ENCODE measurements around the gene MAP9.
A peak's percentile ranks its signal among the peaks of the same experiment; 100 is the strongest.
"Not testable (repeated sequence)": the region's sequence is repeated elsewhere in the genome, so short reads cannot be mapped to it uniquely, and the experiment has no call there.

MAP9 gene

DNA sequence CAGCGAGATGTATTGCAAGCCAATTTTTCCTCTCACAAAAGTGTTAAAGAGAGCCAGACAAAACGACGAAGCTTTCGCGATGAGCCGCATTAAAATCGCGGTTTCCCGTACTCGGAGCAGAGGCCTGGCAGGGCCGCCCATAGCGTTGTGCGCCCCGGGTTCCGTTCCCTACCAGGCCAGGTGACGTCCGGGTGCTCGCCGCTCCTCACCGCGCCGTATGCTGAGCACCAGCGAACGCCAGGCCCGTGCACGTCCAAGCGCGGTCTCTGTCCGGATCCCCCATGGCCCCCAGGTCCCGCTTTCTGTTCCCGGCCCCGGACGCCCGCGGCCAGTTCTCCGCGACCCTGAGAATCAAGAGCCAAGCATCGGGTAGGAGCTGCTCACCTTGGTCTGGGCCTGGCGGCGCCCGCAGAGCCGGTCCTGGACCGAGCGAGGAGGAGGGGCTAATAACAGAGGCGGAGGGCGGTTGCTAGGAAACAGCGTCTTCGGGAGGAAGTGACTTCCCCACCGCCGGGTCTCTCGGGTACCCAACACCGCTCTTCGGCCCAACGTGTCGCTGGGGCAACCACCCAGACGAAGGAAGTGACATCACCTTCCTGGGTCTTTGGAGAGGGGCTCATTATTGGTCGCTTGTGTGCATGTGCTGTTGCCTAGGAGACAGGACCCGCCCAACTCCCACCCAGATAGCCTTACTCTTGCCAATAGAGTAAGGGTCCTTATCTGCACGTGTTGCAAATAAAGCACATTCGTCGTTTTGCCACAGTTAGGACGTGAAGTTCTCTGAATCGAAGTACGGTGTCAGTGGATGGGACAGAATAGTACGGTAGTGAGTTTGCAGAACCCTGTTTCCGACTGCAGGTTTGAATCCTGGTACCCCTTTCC is at the start of gene MAP9:
Gene MAP9 (minus strand): TSS at position 579 of the 882 bp plus-strand sequence. CDS start 1,115 bp downstream, outside the sequence.
- peak; percentile 83 for DNase-seq

GRCh38 chr4:155424778-155425177 is 48.0 kb upstream of the MAP9 start:
- DNase-seq: not testable (repeated sequence)

DNA sequence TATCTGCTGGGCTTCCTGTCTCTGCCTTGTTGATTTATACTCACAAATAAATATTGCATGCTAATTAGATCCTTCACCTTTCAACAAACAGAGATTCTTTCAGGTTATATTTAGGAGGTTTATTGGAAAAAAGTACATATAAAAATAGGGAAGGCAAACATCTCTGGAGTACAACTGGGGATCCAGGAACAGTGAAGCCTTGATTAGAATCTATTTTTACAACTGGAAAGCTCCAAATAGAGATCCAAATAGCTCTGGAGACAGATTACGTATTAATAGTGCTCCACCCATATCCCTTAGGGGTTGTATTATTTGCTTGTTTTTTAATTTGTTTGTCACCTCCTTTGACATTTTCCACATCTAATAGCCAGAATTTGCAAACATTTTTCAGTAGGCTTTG is 46.9 kb upstream of the MAP9 start:
- DNase-seq: no peak

GRCh38 chr4:155419266-155419665 is 42.5 kb upstream of the MAP9 start:
- no peak for DNase-seq

DNA sequence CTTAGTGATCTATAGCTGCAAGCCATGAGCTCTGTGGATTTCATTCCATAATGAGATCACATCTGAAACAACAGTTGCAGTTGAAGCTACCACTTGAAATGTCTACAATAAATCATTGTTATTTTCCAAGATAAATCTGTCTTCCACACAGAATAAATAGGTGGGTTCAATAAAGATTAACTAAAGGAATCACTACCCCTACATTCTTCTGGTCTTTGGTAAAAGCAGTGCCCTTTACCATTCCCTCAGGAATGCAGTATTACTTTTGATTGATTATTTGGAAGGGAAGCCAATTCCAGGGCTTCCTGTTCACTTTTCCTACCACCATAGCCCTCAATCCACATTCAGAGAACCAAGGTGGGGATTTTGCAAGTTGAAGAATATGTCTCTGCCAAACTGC is 38.9 kb upstream of the MAP9 start:
- DNase-seq: no peak

DNA sequence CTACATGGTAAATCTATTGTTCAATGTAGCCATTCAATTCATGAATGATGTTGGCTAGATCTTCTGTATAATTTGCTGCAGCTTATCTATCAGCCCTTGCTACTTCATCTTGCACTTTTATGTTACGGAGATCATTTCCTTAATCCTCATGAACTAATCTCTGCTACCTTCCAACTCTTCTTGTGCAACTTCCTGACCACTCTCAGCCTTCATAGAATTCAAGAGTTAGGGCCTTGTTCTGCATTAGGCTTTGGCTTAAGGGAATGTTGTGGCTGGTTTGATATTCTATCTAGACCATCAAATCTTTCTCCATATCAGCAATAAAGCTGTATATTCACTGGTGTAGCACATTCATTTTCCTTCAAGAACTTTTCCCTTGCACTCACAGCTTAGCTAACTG is 36.7 kb upstream of the MAP9 start:
- DNase-seq: no peak

DNA sequence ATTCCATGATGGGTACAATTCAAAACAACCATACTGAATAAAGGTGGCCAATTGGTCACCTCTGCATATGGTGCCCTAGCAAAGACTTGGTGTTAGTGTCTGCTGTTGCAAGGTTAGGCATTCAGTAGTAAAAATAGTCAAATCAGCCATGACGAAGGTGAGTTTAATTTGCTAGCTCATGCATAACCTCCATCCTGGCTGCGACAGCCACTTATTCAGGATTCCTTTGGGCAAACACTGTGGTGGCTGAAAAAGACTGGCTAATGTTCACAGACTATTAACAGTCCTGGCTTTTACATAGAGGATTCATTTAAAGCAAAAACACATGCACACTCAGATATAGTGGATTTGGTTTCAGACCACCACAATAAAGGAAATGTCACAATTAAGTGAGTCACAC is 34.8 kb upstream of the MAP9 start:
- DNase-seq: no peak

- no peak for DNase-seq
These were observed 32.0 kb upstream of the MAP9 start for GRCh38 chr4:155408796-155409195.

GRCh38 chr4:155407480-155407879 is 30.7 kb upstream of the MAP9 start:
- DNase-seq: no peak

GRCh38 chr4:155405059-155405458 is 28.3 kb upstream of the MAP9 start:
- DNase-seq: no peak

DNA sequence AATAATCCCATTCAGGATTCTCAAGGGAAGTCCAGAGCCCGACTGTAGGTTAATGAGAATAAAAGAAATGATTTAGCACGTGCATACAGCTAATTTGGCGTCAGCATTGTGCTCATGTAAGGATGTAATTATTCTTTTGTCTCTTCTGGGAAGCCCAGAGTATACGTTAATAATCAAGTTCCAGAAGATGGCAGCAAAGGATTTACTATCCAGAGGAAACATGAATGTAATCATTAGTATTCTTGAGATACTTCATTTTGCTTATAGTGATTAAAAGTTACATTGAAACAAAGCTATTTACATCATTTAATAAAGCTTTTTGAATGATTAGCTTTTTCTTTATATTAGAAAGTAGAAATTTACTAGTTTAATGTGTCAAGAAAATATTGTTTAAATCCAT is 27.1 kb upstream of the MAP9 start:
- DNase-seq: no peak

DNA sequence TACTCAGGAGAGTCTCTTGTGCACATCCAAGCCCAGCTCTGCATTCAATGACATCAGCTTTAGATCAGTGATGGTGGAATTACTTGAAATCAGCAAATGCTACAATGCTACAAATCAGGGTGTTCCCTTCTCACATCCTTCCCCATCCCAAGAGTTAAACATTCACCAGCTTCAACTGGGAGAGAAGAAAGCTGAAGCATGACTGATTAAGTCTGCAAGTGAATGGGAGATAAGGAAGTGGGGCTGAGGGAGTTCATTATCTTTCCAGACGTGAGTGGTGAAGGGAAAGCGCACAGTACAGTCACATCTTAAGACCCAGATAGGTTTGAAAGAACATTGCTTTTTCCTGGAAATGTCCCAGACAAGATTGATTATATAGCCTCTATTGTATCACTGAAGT is 26.2 kb upstream of the MAP9 start:
- DNase-seq: no peak

DNA sequence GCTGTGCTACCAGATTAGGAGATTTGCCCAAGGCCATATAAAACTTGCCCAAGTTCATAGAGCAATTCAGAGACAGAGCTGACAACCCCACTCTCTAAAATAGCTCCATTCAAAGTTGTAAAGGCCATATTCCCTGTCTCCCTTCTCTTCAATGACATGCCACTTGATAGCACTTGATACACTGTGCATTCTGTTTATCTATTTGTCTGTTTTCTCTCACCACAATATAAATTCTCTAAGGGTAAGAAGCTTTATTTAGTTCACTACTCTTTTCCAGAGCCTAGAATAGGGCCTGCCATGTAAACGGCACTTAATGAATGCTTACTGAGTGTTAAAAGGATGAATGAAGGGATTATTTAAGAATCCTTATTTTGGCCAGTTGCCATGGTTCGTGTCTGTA is 24.1 kb upstream of the MAP9 start:
- no peak for DNase-seq

DNA sequence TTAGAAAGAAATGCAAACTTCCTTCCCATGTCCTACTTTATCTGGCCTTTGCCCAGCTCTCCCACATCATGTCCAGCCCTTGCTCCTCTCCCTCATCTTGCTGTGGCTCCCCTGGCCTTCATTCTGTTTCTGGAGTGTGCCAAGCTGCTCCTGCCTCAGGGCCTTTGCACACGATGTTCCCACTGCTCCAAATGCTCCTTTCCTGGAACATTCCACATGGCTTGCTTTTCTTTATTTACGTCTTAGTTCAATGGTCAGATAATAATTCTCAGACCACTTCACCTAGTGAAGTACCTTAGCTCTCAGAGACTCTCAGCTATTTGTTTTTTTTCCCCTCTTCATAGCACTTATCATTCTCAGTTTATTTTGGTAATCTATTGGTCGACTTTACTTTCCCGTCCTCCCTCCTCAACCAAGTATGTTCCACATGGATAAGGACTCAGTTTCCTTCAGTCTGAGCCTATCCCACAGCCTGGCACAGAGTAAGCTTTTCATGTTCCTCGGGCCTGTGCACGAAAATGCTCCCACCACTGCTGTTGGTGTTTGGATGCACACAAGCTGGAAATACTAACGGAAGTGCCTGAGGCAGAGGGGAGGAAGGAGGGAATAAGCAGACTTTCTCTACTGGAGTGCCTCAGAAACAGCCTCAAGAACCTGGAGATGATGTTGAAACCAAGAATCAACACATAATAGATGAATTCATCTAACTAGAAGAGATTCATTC is 23.4 kb upstream of the MAP9 start:
- no peak for DNase-seq

GRCh38 chr4:155392481-155393184 is 15.9 kb upstream of the MAP9 start:
- DNase-seq: peak; percentile 48

DNA sequence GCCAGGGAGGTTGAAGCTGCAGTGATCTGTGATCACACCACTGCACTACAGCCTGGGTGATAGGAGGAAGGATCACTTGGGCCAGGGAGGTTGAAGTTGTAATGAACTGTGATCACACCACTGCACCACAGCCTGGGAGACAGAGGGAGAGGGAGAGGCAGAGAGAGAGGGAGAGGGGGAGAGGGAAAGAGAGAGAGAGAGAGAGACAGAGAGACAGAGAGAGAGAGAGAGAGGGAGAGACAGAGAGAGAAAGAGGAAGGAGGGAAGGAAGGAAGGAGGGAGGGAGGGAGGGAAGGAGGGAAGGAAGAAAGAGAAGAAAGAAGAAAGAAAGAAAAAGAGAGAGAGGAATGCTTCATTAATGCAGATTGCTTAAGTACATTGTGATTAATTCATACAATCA is 15.2 kb upstream of the MAP9 start:
- DNase-seq: no peak

- DNase-seq: no peak
These were observed 11.4 kb upstream of the MAP9 start for GRCh38 chr4:155388162-155388561.

DNA sequence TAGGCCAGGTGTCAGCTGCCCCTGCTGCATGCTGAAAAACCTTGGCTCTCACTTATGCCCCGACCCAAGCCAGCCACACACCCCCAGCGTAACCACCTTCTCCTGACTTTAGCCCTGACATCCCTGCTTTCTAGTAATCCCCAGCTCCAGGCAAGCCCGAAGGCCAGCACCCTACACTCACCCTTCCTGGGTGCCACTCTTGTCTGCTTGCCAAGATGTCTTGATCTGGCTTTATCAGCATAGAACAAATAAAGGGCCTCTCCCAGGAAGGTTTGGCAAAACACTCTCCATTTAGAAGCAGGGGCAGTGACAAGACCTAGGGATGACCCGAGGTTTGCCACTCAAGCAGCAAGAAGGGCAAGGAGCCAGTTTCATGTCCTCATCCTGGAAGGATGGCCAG is 6.8 kb upstream of the MAP9 start:
- no peak for DNase-seq

- DNase-seq: no peak
These were observed 511 bp upstream of the MAP9 start for GRCh38 chr4:155377276-155377675.

DNA sequence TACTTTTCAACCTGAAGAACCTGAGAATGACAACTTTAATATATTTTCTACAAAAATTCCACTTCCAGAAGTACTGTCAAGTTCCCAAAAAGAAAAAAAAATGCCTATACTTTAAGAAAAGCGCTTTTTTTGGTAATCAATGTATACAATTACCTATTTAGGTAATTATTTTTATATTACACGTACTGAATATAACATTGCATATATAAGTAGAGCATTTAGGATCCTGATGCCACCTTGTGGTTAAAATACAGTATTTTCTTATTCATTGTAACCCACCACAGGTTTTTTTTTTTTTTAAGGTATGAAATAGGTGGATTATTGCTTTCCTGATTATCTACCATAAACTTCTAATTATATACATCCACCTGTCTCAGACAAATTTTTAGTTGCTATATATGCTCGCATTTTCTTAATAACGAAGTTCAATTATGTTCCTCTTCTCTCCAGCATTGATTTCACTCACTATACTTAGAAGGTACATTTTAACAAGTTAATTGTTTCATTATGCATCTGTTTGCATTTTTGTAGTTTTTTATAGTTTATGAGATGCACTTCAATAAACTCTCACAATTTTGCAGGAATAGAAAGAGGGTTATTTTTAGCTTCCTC is 5.2 kb downstream of the MAP9 start:
- DNase-seq: no peak

- no peak for DNase-seq
These were observed 9.2 kb downstream of the MAP9 start for GRCh38 chr4:155367608-155368007.

GRCh38 chr4:155353923-155354540 is 22.7 kb downstream of the MAP9 start:
- no peak for DNase-seq

DNA sequence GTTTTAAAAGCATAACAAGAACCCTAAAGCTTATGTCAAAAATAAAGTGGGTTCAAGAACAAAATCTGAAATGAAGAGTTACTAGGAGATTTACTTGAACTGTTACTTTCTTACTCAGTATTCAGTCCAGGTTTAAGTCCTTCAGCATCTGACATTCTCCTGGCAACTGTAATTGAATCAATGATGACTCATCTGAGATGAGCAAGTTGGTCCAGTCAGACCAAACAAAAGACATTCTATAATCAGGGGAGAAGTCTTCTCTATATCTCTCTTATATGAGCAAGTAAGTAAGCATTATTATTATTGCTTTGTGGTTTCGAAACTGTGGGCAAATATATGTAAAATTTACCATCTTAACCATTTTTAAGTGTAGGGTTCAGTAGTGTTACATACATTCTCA is 34.6 kb downstream of the MAP9 start:
- no peak for DNase-seq
